Urinary bladder (tissue), 4 donors: ENCODE results near the gene APOBEC3F. TPM values are rescaled to one million over a fixed set of nuclear protein-coding genes. Genes with fewer than 3 reads are reported as not detected.
A peak's percentile ranks its signal among the peaks of the same experiment; 100 is the strongest.

Source experiments
- DNase-seq: peaks from one replicate; pipeline ENCODE4 v3.0.0-alpha.2; 2015; ENCODE audit errors: extremely low spot score
- H3K27ac ChIP-seq: one replicate; pipeline ENCODE4 v1.5.1; 2013; ENCODE audit warnings: low read depth, mild to moderate bottlenecking, moderate library complexity
- H3K36me3 ChIP-seq: one replicate; pipeline ENCODE4 v1.6.1; 2013; ENCODE audit warnings: mild to moderate bottlenecking, moderate library complexity; ENCODE audit not compliant: insufficient read depth
- H3K4me1 ChIP-seq: one replicate; pipeline ENCODE4 v1.6.1; 2013; ENCODE audit warnings: mild to moderate bottlenecking, moderate library complexity; ENCODE audit not compliant: insufficient read depth
- H3K4me3 ChIP-seq: one replicate; pipeline ENCODE4 v1.5.1; 2013; ENCODE audit warnings: low read depth, low read length
- WGBS: extraction: QIAGEN DNeasy Blood & Tissue Kit; methylation state at CpG from one replicate; pipeline ENCODE4 v1.1.7; 2013; 5-methylcytosine and 5-hydroxymethylcytosine counted together
- polyA plus RNA-seq: library from polyadenylated mRNA; stranded (reverse); fragments of 200-250 nt; gene quantifications from one replicate; pipeline ENCODE4 v1.2.3, GENCODE V29; 2013
- total RNA-seq: library from RNA; depleted of rRNA; stranded (reverse); fragments of >200 nt; gene quantifications from one replicate; pipeline ENCODE4 v1.2.3, GENCODE V29; 2014
- donor health status: healthy with polysubstance abuse.
- donor health status: healthy.

The APOBEC3F gene
- total and polyA plus RNA-seq, 2 donors, result 4.4 to 4.7 TPM

DNA sequence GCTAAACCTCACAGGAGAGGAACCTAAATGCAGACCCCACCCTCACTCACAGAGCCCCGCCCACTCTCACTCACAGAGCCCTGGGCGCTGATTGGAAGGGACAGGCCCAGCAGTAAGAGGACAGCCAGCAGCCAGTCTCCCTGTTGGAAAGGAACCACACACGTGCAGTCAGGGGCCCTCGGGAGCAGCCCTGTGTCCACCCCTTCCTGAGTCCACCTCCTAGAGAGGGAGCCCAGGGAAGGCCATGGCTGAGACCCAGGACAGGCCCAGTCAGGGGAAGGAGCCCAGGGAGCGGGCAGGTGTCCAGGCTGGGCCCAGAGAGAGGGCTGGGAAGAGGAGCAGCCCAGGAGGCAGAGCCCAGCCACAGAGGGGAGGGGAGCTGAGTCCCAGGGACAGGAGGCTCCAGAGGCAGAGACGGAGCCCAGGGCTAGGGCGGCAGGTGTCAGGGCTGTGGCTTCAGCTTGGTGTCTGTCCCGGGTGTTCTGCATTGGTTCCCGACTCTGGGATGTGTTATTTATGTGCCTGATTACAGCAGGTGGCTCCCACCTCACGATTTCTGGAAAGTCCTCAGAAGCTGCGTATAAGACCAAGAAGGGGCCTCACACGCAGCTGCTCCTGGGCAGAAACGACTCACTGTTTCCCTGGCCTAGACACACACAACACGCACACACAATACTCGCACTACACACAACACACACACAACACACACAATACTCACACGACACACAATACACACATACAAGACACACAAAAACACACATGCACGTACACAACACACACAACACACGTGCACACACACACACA, 47.4 kb downstream of the APOBEC3F start:
- Histone ChIP-seq H3K27ac (no peak overlapping the region), H3K36me3 (no peaks in the 10 kb centered on the region), H3K4me1 (no peaks in the 10 kb centered on the region), H3K4me3 (no peak overlapping the region)
- DNase-seq, result no peak
- 49% methylated on average over 18 of the region's 18 CpGs for WGBS

DNA sequence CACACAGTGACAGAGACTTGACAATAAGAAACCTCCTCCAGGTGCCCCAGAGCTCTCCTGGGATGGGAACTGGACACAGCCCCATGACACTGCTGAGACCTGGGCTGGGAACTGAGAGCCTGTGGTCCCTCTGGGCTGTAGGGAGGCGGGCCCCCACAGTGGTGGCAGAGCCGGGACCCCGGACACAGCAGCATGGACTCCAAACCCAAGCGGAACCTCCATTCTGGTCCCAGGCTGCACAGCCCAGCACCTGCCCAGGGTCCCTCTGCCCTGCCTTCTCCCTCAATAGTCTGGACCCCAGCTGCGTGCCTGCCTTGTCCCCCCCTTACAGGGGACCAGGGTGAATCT, 48.0 kb downstream of the APOBEC3F start:
- H3K4me1 ChIP-seq, result no peaks in the 10 kb centered on the region
- no peaks in the 10 kb centered on the region for H3K36me3 ChIP-seq
- no peak overlapping the region for H3K27ac ChIP-seq
- DNase-seq, result no peak
- WGBS, result 85% methylated on average over 5 of the region's 5 CpGs
- no peak overlapping the region for H3K4me3 ChIP-seq

DNA sequence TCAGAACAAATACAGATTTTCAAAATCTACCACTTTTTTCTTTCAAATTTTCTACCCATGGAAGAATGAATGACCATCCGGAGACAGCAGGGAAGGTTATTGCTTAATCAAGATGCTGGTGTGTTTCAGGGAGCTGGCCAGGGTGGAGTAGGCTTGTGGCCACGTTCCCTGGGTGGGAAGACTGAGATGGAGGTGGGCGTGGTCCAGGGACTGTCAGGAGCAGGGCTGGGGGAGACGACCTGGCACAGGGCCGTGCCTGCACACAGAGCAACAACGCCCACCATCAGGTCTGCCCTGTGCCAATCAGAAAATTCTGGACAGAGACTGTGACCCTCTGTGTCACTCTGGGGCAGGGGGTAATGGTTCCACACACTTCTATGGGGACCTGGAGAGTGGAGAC, 49.3 kb downstream of the APOBEC3F start:
- WGBS, result 66% methylated on average over 6 of the region's 6 CpGs
- no peaks in the 10 kb centered on the region for H3K36me3 ChIP-seq
- no peak overlapping the region for H3K27ac ChIP-seq
- DNase-seq, result no peak
- no peak overlapping the region for H3K4me3 ChIP-seq
- no peaks in the 10 kb centered on the region for H3K4me1 ChIP-seq

DNA sequence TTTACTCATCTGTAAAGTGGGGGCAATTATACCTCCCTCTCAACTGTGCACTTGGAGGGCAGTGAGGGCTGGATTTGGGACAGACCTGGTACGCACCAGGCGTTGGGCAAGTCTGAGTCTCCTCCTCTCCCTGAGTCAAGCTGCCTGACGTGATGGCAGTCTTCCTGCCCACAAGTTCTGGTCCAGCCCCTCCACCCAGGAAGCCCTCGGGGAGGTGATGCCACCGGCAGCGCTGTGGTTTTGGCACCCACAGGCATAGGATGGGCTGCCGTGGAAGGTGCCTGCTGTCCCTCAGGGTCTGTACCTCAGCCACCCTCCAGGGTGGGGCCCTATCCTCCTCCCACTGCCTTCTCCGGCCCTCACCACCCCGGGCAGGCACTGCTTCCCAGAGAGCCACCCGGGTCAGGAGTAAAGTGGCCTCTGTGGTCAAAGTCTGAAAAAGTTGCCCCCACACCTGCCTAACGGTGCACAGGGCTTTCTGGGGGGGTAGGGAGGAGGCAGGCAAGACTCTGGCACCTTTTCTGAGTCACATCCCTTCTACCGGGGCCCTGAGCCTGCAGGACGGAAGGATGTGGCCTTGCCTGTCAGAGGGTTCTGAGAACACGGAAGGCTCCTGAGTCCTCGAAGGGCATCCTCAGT, 49.9 kb downstream of the APOBEC3F start:
- WGBS, result 72% methylated on average over 15 of the region's 15 CpGs
- DNase-seq, result no peak
- H3K36me3 ChIP-seq, result no peaks in the 10 kb centered on the region
- H3K4me1 ChIP-seq, result no peaks in the 10 kb centered on the region
- no peak overlapping the region for H3K4me3 ChIP-seq
- no peak overlapping the region for H3K27ac ChIP-seq

DNA sequence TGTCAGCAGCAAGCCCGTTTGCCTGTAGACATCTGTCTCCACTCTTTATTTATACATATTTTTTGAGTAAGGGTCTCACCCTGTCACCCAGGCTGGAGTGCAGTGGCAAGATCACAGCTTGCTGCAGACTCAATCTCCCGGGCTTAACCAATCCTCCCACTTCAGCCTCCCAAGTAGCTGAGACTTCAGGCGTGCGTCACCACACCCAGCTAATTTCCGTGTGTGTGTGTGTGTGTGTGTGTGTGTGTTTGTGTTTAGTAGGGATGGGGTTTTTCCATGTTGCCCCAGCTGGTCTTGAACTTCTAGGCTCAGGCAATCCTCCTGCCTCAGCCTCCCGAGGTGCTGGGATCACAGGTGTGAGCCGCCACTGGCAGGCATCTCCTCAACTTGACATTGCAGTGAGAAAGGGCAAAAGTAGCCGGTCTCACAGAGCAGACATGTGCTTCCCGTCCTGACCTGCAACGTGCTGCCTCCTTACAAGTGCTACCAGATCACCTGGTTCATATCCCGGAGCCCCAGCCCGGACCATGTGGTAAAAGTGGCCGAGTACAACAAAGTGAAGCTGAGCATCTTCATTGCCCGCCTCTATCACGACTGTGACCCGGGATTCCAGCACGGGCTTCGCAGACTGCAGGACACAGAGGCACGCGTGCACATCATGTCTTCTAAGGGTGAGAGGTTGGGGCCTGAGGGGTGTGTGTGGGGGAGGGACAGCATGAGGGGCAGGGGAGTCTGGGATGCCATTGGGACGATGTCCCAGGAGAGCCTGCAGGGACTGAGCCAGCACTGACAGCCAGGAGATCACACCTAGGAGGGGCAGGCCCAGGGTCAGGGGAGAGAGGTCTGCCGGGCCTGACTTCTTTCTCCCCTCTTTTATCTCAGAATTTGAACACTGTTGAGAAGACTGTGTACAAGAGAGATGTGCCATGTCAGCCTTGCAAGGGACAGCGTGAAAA, 50.7 kb downstream of the APOBEC3F start:
- WGBS, result 80% methylated on average over 23 of the region's 23 CpGs
- no peak overlapping the region for H3K27ac ChIP-seq

DNA sequence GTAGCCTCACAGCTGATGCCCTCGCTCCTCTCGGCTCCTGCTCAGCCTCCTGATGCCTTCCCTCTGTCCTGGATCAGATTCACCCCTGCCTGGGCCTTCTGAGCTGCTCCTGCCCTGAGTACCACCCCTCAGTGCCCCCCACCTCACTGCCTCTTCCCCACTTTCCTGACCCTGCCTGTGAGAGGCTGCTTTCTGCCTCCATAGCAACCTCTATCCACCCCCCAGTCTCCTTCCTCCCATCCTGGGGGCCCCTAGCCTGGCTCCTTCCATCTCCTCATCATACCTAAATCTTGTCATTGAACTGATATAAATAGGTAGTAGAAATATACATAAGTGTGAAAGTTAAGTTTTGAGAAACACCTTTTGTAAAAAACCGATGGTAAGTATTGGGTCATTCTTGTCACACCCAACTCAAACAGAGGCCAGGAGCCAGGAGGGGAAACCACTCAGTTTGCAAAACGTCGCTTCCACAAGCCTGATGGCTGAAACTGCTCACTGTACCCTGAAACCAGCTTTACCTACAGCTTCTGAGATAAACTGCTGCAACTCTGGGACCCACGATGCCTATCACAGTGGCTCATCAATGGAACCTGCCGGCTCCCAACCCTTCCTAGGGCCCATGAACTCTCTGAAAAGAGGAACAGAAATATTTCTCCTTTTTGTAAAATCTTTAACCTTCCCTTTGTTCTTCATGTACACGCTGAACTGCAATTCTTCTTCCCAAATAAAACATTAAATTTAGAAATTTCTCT, 51.6 kb downstream of the APOBEC3F start:
- Histone ChIP-seq H3K4me3 (no peak overlapping the region), H3K36me3 (no peaks in the 10 kb centered on the region), H3K4me1 (no peaks in the 10 kb centered on the region), H3K27ac (no peak overlapping the region)
- DNase-seq, result no peak
- WGBS, result 70% methylated on average over 8 of the region's 8 CpGs

More for the DNA sequence above, 50.7 kb downstream of the APOBEC3F start:
- no peak for DNase-seq
- Histone ChIP-seq H3K4me3 (no peak overlapping the region), H3K4me1 (no peaks in the 10 kb centered on the region), H3K36me3 (no peaks in the 10 kb centered on the region)

DNA sequence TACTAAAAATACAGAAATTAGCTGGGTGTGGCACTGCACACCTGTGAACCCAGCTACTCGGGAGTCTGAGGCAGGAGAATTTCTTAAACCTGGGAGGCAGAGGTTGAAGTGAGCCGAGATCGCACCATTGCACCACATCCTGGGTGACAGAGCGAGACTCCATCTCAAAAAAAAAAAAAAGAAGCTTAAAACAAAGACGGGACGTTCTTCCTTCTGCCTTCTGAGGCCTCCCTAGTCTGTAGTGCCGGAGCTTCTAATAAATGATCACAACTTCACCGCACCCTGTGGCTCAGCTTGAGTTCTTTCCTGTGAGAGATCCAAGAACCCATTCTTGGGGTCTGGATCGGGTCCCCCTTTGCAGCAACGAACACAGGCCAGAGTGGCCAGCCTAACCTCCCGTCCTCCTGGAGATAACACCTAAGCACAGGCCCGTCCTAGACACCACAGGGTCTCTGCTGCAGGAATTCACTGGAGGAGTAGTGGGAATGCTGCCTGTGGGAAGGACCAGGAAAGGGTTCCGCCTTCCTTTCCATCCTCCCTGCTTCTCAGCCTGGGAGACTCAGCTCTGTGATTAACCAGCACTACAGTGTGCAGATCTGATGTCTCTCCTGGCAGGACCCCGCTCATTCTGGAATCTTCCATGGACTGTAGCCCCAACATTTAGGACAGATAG, 54.2 kb downstream of the APOBEC3F start:
- 89% methylated on average over 14 of the region's 14 CpGs for WGBS
- Histone ChIP-seq H3K27ac (no peak overlapping the region), H3K4me1 (no peaks in the 10 kb centered on the region), H3K4me3 (no peak overlapping the region), H3K36me3 (no peaks in the 10 kb centered on the region)
- DNase-seq, result no peak

DNA sequence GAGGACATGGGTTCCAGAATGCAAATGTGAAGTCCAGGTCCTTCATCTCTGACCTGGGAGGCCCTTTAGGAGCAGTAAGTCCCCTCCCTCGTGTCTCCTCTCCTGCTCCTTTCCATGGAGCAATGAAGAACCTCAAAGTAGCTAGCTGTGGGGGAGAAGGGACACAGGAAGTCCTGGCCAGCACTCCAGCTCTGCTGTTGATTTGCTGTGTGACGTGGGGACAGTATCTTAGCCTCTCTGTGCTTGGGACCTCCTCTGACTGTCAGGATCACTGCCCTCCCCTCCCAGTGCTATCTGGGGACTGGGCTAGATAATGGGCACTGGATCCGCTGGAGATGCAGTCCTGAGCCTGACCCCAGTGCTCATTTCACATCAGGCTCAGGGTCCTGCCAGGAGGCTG, 55.3 kb downstream of the APOBEC3F start:
- Histone ChIP-seq H3K4me3 (no peak overlapping the region), H3K27ac (no peak overlapping the region), H3K4me1 (no peaks in the 10 kb centered on the region), H3K36me3 (no peaks in the 10 kb centered on the region)
- DNase-seq, result no peak
- WGBS, result 81% methylated on average over 3 of the region's 3 CpGs

DNA sequence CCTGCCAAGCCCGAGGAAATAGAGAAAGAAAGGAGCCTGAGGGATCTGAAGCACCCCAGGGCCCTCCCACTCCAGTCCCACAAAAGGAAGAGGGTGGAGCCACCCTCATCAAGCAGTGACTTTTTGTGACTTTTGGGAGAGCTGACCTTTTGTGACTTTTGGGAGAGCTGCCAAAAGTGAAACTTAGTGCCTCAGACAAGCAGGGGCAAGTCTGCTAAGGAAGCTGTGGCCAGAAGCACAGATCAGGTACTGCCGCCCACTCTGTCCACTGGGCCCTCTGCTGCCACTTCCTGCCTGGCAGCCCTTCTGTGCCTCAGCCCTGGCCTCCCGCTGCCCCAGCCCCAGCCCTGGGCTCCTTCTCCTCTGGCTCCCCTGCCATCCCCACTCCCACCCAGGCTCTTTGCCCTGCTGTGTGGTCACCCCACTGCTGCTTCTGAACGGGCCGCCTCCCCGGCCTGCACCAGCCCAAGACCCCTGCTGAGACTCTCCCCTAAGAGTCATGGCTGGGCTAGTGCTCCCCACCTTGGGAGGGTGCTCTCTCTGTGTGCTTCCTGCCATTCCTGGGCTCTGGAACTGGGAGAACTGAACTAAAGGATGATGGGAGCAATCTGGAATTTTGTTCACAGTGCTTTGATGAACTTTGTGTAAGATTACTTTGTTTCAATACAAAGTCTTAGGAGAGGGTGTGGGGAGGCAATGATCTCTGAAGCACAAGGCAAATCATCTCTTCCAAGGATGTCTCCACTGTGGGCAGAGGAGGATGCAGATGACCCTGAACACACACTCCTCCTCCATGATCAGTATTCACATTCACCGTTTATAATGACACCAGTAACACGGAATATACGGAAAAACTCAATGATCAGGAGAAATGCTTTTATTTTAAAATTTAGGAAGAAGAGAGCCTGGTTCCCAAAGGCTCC, 56.7 kb downstream of the APOBEC3F start, which contains the start of gene APOBEC3H:
TSS of gene APOBEC3H (plus strand) at position 147 of the 923 bp plus-strand sequence. CDS start 3,035 bp downstream, outside the sequence.
- H3K36me3 ChIP-seq, result no peaks in the 10 kb centered on the region
- no peak within 1 kb of the TSS for H3K4me3 ChIP-seq
- WGBS, result 61% methylated on average over 9 of the region's 9 CpGs
- H3K4me1 ChIP-seq, result no peaks in the 10 kb centered on the region
- H3K27ac ChIP-seq, result peak within 1 kb of the TSS; percentile 90
- no peak for DNase-seq

DNA sequence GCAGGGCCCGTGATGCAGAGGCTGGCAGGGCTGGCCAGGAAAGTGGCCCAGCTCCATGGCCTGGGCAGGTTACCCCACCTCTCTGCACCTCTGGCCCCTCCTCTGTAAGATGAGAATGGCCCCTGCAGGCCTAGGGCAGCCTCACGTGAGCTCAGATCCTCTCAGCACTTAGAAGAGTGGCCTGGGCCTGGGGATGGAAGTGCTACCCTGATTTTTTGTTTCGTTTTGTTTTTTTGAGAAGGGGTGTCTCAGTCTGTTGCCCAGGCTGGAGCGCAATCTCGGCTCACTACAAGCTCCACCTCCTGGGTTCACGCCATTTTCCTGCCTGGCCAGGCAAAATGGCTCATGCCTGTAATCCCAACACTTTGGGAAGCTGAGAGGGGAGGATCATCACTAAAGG, 57.4 kb downstream of the APOBEC3F start:
- Histone ChIP-seq H3K27ac (no peak overlapping the region), H3K4me3 (no peak overlapping the region), H3K4me1 (no peaks in the 10 kb centered on the region), H3K36me3 (no peaks in the 10 kb centered on the region)
- no peak for DNase-seq
- WGBS, result 62% methylated on average over 6 of the region's 6 CpGs

DNA sequence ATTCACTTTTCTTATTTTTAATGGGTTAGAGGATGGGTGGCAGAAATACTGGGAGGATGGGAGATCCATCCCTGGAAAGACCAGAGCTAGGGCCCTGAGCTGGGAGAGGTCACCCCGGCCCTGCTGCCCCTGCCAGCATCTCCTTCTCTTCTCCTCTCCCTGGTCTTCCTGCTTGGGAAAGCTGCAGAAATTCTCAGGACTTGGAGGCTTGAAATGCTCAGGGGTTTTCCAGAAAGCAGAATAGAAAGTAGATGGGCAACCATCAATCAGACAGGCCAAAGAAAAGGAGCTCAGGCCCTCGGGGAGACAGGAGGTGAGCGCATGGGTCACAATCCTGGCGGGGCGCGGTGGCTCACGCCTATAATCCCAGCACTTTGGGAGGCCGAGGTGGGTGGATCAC, 57.9 kb downstream of the APOBEC3F start:
- no peak overlapping the region for H3K27ac ChIP-seq
- no peak for DNase-seq
- no peaks in the 10 kb centered on the region for H3K36me3 ChIP-seq
- WGBS, result 82% methylated on average over 8 of the region's 8 CpGs
- no peak overlapping the region for H3K4me3 ChIP-seq
- no peaks in the 10 kb centered on the region for H3K4me1 ChIP-seq

DNA sequence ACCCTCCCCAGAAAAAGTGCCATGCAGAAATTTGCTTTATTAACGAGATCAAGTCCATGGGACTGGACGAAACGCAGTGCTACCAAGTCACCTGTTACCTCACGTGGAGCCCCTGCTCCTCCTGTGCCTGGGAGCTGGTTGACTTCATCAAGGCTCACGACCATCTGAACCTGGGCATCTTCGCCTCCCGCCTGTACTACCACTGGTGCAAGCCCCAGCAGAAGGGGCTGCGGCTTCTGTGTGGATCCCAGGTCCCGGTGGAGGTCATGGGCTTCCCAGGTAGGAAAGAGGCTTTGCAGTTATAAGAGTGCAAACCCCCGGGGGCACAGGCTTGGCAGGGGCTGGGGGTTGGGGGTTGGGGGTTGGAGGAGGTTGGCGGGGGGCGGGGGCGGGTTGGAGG, 60.6 kb downstream of the APOBEC3F start:
- Histone ChIP-seq H3K36me3 (no peaks in the 10 kb centered on the region), H3K4me1 (no peaks in the 10 kb centered on the region), H3K4me3 (no peak overlapping the region), H3K27ac (no peak overlapping the region)
- 75% methylated on average over 13 of the region's 13 CpGs for WGBS
- DNase-seq, result no peak
